Stimulated activated naive CD4-positive, alpha-beta T cell treated with Interleukin-2 at 50 U/mL for 16 hours (primary cell): ENCODE data around the gene PRDX1.
"Not testable (repeated sequence)": the region's sequence is repeated elsewhere in the genome, so short reads cannot be mapped to it uniquely, and the experiment has no call there.

Experiments
- DNase-seq: peaks from one replicate; lab custom pipeline; 2025; lab: John Stamatoyannopoulos, UW

Gene PRDX1

GRCh38 chr1:45503462-45504360 lies 18.0 kb downstream of the PRDX1 start:
- DNase-seq, result no peak

GRCh38 chr1:45501505-45501859 lies 20.2 kb downstream of the PRDX1 start:
- DNase-seq, result no peak

GRCh38 chr1:45499415-45499769 lies 22.3 kb downstream of the PRDX1 start:
- DNase-seq, result no peak

- no peak for DNase-seq
Observed at GRCh38 chr1:45498279-45498678, 23.4 kb downstream of the PRDX1 start.

GRCh38 chr1:45493116-45493697 lies 28.5 kb downstream of the PRDX1 start:
- peak; percentile 16 for DNase-seq

- no peak for DNase-seq
Observed at GRCh38 chr1:45492691-45493090, 29.0 kb downstream of the PRDX1 start.

- no peak for DNase-seq
Observed at GRCh38 chr1:45491487-45492260, 30.0 kb downstream of the PRDX1 start.

- peak; percentile 94 for DNase-seq
Observed at GRCh38 chr1:45490626-45491486, 30.8 kb downstream of the PRDX1 start, which contains the start of gene TESK2. TESK2 (minus strand) TSS chr1:45491163; CDS start chr1:45457785, 33,378 bp downstream.

- DNase-seq, result no peak
Observed at GRCh38 chr1:45490121-45490625, 31.5 kb downstream of the PRDX1 start.

- peak; percentile 64 for DNase-seq
Observed at GRCh38 chr1:45489379-45489778, 32.3 kb downstream of the PRDX1 start.

- no peak for DNase-seq
Observed at GRCh38 chr1:45488666-45489377, 32.9 kb downstream of the PRDX1 start.

GRCh38 chr1:45485949-45486348 lies 35.7 kb downstream of the PRDX1 start:
- DNase-seq, result no peak

GRCh38 chr1:45479039-45479748 lies 42.5 kb downstream of the PRDX1 start:
- no peak for DNase-seq

GRCh38 chr1:45478121-45478814 lies 43.4 kb downstream of the PRDX1 start:
- no peak for DNase-seq

GRCh38 chr1:45477646-45478045 lies 44.0 kb downstream of the PRDX1 start:
- no peak for DNase-seq

- not testable (repeated sequence) for DNase-seq
Observed at GRCh38 chr1:45474194-45474593, 47.5 kb downstream of the PRDX1 start.

GRCh38 chr1:45473302-45473701 lies 48.4 kb downstream of the PRDX1 start:
- DNase-seq, result no peak

GRCh38 chr1:45470306-45470798 lies 51.3 kb downstream of the PRDX1 start:
- no peak for DNase-seq

- DNase-seq, result not testable (repeated sequence)
Observed at GRCh38 chr1:45467353-45467752, 54.3 kb downstream of the PRDX1 start.
